Smooth muscle cell of the brain vasculature (primary cell): Measurements from ENCODE around the gene PSMA6.
"Not testable (repeated sequence)": the region's sequence is repeated elsewhere in the genome, so short reads cannot be mapped to it uniquely, and the experiment has no call there.

Source experiments
- DNase-seq: peaks from one replicate; pipeline ENCODE4 v3.0.0-alpha.2; 2012; ENCODE audit warnings: low read depth, low spot score

PSMA6 gene

GRCh38 chr14:35284506-35284905, 7.7 kb upstream of the PSMA6 start:
- DNase-seq, result no peak

- DNase-seq, result no peak
These were observed 6.8 kb upstream of the PSMA6 start for GRCh38 chr14:35285168-35286002.

- DNase-seq, result no peak
These were observed 6.1 kb upstream of the PSMA6 start for GRCh38 chr14:35286003-35286600.

GRCh38 chr14:35286707-35287106, 5.5 kb upstream of the PSMA6 start:
- no peak for DNase-seq

GRCh38 chr14:35287431-35288013, 4.7 kb upstream of the PSMA6 start:
- no peak for DNase-seq

GRCh38 chr14:35289623-35290022, 2.6 kb upstream of the PSMA6 start:
- no peak for DNase-seq

GRCh38 chr14:35292770-35293561, 784 bp downstream of the PSMA6 start:
- no peak for DNase-seq

GRCh38 chr14:35295845-35296161, 3.6 kb downstream of the PSMA6 start:
- DNase-seq, result no peak

GRCh38 chr14:35296545-35296944, 4.4 kb downstream of the PSMA6 start:
- no peak for DNase-seq

- no peak for DNase-seq
These were observed 5.5 kb downstream of the PSMA6 start for GRCh38 chr14:35297706-35298105.

- DNase-seq, result no peak
These were observed 6.2 kb downstream of the PSMA6 start for GRCh38 chr14:35298351-35298750.

GRCh38 chr14:35299708-35300107, 7.5 kb downstream of the PSMA6 start:
- DNase-seq, result no peak

GRCh38 chr14:35300228-35300627, 8.0 kb downstream of the PSMA6 start:
- DNase-seq, result no peak

- DNase-seq, result not testable (repeated sequence)
These were observed 9.2 kb downstream of the PSMA6 start for GRCh38 chr14:35301334-35301733.

- no peak for DNase-seq
These were observed 9.8 kb downstream of the PSMA6 start for GRCh38 chr14:35301735-35302528.

GRCh38 chr14:35303149-35303935, 11.2 kb downstream of the PSMA6 start:
- no peak for DNase-seq

GRCh38 chr14:35304812-35305462, 12.8 kb downstream of the PSMA6 start:
- no peak for DNase-seq

GRCh38 chr14:35305633-35306032, 13.5 kb downstream of the PSMA6 start:
- DNase-seq, result no peak

- no peak for DNase-seq
These were observed 13.9 kb downstream of the PSMA6 start for GRCh38 chr14:35306114-35306513.

- DNase-seq, result no peak
These were observed 25.6 kb downstream of the PSMA6 start for GRCh38 chr14:35317820-35318219.
